ENCODE results near the gene NTM.
"Not testable (repeated sequence)": the region's sequence is repeated elsewhere in the genome, so short reads cannot be mapped to it uniquely, and the experiment has no call there.

Gene NTM

GRCh38 chr11:131893103-131893890 lies 522.9 kb downstream of the NTM start:
- no peak for DNase-seq (ENCODE audit: extremely low spot score, insufficient read length, low read depth)
- FAIRE-seq: peak; percentile 87

DNA sequence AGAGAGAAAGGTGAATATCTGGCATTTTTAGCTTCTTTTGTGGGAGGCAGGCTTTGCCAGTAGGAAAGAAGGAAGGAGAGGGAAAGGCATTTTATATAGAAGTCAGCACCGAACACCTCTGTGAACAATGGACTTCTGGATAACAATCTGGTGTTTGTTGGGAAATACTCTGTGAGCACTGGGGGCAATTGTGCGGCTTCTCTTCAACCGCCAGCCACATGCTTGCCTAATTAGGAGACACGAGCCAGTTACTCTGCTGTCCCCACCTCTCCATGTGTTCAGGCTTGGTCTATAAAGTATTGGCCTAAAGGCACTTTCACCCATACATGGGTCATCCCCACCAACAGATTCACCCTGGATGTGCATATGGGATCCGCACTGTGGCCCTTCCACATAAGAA lies 523.6 kb downstream of the NTM start:
- no peak for FAIRE-seq
- DNase-seq (ENCODE audit: extremely low spot score, insufficient read length, low read depth): no peak

DNA sequence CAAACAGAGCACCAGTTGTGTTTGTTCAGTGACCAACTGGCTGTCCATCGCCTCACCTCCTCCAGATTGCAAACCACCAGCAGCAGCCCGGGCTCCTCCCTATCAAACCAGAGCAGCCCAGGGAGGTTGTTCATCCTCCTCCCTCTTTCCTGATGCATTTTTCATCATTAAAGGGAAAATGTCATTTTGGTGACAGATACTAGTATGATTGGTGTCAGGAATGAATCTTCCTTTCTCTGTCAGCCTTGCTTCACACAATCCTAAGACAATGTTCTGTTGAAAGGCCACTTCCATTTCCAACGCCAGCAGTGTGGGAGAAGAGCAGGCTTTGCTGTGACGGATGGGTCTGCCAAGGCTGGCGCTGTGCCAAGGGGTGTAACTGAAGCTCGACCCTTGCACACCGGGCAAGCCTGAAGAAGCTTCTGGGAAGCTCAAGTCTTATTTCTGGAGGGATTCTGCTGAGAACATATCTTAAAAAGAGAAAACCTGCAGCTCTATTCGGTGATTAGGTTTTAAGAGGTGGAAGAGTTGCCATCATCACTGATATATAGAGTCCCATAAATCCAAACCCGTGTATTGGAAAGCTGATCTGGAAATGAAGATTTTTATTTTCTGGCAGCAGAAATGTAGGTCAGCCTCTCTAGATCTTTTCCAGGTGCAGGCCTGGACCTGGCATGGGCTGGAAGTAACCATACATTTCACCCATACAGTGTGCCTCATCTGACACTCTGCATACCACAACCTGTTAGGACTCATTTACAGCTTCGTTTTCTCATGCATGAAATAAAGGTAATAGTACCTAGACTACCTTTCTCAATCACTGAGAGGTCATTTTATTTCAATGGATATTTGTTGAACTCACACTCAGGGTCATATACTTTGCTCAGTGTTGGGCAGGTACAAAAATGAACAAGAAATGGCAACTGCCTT lies 524.5 kb downstream of the NTM start:
- DNase-seq (ENCODE audit: extremely low spot score, insufficient read length, low read depth) (no peak), FAIRE-seq (no peak)

DNA sequence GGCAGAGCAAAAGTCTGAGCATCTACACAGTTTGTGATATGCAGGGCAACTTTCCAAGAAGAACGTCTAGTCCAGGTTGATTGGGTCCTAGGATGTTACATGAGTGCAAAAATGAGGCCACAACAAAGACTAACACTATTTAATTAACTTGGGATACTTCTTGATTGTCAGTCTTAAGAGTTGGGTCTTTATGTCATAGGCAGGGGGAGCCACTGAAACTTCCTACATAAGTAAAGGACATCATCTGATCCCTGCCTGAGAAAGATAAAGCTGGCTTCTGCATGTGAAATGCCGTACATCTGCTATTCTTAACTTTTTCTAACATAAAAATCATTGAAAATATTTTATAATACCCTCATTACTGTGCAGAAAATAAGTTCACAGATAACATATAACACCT lies 525.5 kb downstream of the NTM start:
- DNase-seq (ENCODE audit: extremely low spot score, insufficient read length, low read depth) (no peak), FAIRE-seq (no peak)

DNA sequence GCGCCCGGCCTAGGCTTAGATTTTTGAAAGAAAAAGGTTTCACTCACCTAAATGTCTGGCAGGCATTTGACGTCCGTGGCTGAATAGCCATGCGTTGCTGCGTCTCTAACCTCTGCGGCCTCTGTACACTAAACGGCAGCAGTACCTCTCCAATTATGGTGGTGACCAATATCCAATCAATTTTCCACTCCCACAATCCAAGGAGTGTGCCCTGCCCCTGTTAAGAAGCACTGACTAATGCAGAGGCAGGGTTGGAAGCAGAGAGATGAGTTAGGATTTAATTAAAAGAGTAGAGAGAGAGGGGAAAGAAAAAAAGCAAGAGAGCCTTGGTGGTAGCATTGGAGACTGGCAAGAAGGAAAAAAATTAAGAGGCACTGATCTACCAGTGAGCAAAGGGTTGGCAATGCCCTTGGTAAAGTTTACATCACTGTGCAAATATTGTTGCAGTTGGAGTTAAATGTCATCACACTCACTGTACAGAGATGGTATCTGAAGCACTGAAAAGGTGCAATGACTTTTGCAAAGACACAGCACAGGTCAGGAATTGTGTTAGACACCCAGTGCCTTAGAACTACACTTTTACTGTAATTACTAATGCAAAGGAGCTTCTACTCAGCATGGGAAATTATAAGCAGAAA lies 526.7 kb downstream of the NTM start:
- FAIRE-seq: no peak
- no peak for DNase-seq (ENCODE audit: extremely low spot score, insufficient read length, low read depth)

GRCh38 chr11:131897956-131898355 lies 527.5 kb downstream of the NTM start:
- FAIRE-seq (no peak), DNase-seq (ENCODE audit: extremely low spot score, insufficient read length, low read depth) (no peak)

DNA sequence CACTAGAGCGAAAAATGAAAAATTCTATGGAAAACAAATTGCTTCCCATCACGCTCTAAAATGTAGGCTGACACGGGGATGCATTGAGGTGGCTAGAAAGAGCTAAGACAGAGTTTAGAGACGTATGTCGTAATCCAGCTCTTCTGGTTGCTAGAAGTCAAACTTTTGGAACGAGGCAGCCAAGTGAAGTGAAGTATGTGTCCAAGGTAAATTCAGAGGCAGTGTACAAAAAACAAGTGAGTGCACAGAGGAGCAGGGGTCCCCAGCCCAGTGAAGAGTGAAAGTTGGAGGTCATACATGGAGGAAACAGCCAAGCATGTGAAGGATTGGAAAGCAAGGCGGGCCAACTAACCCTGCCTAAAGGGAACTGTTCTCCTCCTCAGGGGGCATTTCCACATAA lies 528.5 kb downstream of the NTM start:
- DNase-seq (ENCODE audit: extremely low spot score, insufficient read length, low read depth) (no peak), FAIRE-seq (no peak)

DNA sequence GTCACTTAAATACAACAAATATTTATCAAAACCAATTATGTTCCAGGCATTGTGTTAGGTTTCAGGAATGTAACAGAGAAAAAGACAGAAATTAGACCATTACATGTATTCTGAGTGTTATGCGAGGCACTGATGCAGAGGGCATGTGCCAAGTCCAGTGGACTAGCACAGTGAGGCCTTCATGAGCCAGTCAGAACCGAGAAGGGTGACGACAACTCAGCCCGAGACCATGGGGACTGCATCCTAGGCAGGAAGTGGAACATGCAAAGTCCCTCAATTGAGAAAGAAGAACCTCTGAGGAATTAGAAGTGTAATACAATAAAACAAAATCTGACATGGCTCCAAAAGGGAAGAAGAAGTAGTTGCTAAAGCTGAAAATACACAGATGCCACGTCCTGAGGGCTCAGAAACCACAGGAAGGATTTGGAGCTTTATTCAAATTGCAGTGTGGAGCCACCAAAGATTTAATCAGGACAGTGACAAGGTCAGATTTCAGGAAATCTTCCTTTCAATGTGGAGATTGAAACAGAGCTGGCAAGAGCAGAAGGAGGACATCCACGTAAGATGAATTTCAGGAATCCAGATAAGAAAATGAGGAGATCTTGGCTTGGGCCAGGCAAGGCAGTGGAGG lies 529.6 kb downstream of the NTM start:
- FAIRE-seq (peak; percentile 31), DNase-seq (ENCODE audit: extremely low spot score, insufficient read length, low read depth) (no peak)

DNA sequence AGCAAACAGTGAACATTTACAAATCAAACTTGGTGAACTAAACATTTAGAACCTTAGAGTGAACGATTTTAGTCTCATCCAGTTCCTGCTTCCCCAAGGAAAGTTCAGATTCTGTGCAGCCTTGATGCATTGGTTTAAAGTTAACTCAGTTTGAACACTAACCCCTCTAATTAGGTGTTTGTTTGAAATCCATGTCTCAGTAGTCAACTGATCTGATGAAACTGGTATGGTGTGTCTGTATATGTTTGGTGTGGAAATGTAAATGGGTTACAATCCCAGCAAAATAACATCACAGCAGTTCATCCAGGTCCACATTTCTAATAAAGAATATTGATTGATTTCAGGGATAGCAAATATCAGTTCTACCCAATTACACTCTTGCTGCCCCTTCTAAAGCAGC lies 532.0 kb downstream of the NTM start:
- FAIRE-seq (no peak), DNase-seq (ENCODE audit: extremely low spot score, insufficient read length, low read depth) (no peak)

DNA sequence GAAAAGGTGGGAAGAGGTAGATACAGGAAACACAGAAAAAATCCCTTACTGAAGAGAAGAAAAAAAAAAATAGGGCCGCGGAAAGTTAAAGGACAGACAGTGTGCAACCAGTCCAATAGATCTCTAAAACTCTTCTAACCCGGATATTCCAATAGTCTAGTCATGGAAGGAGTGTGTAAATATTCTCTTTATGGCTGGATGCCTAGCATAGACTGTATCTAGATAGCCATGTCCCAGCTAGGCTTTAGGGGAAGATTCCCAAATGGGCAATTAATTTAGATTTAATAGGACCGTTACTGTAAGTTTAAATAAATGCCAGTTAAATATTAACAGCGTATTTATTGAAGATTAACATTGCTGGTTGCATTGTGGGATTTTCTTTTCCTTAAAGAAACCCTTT lies 532.7 kb downstream of the NTM start:
- DNase-seq (ENCODE audit: extremely low spot score, insufficient read length, low read depth): no peak
- no peak for FAIRE-seq

DNA sequence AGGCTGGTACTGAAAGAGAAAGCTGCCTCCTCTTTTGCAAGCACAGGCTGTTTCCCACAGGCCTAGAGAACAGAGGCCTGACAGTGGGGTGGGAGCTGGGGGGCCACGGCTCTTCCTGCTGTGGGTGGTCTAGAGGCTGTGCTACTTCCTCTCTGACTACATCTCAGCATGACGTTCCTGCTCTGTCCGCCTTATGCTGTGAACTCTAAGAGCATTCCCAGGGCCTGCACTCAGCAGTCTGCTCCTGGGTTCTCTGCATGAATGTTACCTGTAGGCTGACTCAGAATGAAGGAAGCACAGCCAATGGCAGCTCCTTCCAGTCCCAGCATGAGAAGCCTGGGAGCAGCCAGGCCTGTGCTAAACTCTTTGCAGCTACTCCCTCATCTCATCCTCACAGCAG lies 534.3 kb downstream of the NTM start:
- DNase-seq (ENCODE audit: extremely low spot score, insufficient read length, low read depth): no peak
- no peak for FAIRE-seq

- FAIRE-seq: no peak
- DNase-seq (ENCODE audit: extremely low spot score, insufficient read length, low read depth): no peak
These were observed 536.5 kb downstream of the NTM start for GRCh38 chr11:131906963-131907362.

- DNase-seq (ENCODE audit: extremely low spot score, insufficient read length, low read depth) (no peak), FAIRE-seq (no peak)
These were observed 537.0 kb downstream of the NTM start for GRCh38 chr11:131907371-131907770.

- DNase-seq (ENCODE audit: extremely low spot score, insufficient read length, low read depth): no peak
- no peak for FAIRE-seq
These were observed 537.9 kb downstream of the NTM start for GRCh38 chr11:131908316-131908715.

DNA sequence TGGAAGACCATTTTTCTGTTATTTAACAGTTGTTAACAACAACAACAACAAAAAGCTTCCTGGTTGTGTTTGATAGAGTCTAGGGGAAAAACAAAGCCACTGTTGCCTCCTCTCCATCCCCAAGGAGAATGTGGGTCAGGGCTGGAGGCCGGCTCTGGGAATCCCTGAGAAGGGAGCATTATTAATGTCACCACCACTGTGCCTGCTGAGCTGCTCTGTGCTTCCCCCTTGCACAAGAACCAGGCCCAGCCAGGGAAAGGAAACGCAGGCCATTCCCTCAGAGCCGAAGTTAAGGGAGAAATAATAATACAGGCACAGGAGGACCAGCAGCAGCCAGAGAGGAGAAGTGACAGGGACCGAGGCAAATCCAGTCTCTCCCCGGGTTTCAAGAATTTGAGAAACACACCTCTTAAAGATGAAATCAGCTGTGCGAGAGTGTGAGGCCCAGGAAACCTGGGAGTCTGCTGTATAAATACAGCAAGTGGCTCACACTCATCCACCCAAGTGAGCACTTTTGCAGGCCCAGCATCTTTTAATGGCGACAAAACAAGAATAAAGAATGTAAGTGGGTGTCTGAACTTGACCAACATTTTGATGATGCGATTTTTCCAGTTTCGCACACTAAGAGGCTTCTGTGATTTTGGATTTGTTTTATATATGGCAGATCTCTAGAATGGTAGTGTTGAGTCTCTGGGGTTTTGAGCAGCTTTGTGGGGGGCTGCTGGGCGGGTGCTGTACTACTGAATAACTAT lies 539.2 kb downstream of the NTM start:
- DNase-seq (ENCODE audit: extremely low spot score, insufficient read length, low read depth): no peak
- FAIRE-seq: no peak

DNA sequence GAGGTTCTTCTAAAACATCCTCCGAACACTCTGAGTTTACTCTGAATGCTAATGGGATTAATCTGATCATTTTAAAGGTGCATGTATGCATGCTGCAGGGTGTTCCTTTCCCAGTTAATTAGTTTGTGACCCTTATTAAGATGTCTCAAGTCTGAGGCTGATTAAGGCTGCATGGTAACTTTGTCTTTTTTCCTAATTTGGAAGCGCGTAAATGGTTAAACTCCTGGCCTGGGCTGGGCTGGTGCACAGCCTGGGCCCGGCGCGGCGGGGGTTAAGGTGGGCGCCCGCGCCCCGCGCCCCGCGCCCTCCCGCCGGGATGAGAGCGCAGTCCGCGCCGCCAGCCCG lies 539.7 kb downstream of the NTM start:
- no peak for DNase-seq (ENCODE audit: extremely low spot score, insufficient read length, low read depth)
- FAIRE-seq: no peak

DNA sequence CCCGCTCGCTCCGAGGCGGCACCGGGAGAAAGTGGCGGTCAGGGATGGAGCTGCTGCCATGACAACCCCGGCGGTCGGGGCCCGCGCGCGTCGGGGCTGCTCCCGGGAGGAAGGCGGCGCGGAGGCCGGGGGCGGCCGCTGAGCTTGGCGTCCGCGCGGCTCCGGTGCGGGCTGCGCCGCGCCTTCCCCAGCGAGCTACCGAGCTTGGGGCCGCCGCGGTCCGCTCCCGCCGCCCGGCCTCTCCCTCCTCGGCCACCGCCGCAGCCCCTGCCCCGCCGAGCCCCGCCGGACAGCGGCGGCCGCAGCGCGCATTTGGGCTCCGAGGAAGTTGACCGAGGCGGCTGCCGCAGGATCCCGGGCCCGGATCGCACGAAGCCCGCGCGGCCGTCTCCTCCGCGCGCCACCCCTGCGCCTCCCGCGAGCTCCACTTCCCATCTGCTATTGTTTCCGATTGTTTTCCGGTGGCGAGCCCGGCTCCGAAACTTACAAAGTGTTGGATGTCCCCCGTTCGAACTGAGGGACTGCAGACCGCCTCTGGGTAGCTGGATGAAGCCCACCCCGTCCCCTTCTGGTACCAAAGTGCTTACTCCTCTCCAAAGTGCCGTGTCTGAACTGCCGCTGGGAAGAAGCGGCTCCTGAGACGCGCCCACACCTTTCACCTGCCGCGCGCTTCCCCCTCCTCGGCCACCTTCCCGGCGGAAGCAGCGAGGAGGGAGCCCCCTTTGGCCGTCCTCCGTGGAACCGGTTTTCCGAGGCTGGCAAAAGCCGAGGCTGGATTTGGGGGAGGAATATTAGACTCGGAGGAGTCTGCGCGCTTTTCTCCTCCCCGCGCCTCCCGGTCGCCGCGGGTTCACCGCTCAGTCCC lies 540.3 kb downstream of the NTM start:
- DNase-seq (ENCODE audit: extremely low spot score, insufficient read length, low read depth) (no peak), FAIRE-seq (no peak)

DNA sequence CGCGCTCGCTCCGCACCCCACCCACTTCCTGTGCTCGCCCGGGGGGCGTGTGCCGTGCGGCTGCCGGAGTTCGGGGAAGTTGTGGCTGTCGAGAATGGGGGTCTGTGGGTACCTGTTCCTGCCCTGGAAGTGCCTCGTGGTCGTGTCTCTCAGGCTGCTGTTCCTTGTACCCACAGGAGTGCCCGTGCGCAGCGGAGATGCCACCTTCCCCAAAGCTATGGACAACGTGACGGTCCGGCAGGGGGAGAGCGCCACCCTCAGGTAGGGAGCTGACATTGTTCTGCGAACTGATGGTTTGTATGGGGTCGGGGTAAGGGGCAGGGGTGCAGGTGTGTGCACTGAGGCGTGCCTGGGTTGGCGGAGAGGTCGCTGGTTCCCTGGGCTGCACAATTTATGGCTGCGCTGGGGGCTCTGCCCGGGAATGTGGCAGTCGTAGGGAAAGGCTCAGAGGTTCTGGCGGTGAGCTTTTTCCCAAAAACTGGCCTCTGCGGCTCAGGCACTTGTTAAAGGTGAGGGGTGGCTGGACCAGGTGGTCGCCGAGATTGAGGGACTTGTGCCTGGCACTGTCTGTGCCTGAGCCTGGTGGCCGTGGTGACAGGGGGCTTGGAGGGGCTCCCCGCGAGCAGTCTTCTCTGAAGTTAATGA lies 541.1 kb downstream of the NTM start:
- not testable (repeated sequence) for FAIRE-seq

More for the DNA sequence above, 541.1 kb downstream of the NTM start:
- DNase-seq (ENCODE audit: extremely low spot score, insufficient read length, low read depth): not testable (repeated sequence)

Measured in GM18507 (cell line).